HG03175 (cell line): ENCODE results near the gene SYT12.

Source experiments
- ATAC-seq: cut with Tn5 transposase; IDR thresholded peaks from one replicate; pipeline ENCODE4 v1.9.1; 2021; ENCODE audit warnings: mild to moderate bottlenecking, moderate library complexity; ENCODE audit not compliant: unreplicated experiment

SYT12 gene

DNA sequence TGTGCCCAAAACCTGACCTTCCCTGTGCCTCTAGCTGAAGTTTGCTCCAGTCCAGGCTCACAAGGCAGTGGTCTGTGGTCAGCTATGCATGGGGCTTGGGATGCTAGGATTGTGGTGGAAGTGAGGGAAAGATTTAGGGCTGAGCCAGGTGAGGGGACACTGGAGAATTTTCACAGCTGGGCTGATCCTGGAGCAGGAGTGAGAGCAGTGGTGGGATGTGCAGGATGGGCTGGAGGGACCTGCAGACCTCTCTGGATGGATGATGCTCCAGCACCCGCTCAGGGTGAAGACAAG is 72.2 kb downstream of the SYT12 start:
- no peak for ATAC-seq

- ATAC-seq: no peak
Measured at GRCh38 chr11:67098799-67099429, 76.0 kb downstream of the SYT12 start.

GRCh38 chr11:67099831-67100324 is 76.9 kb downstream of the SYT12 start:
- no peak for ATAC-seq
